GM18870 (cell line): ENCODE measurements around the gene SLC26A11.
"Not testable (repeated sequence)": the region's sequence is repeated elsewhere in the genome, so short reads cannot be mapped to it uniquely, and the experiment has no call there.

Source experiments
- ATAC-seq: cut with Tn5 transposase; IDR thresholded peaks from one replicate; pipeline ENCODE4 v1.9.1; 2021; ENCODE audit warnings: moderate library complexity; ENCODE audit not compliant: unreplicated experiment

The SLC26A11 gene

GRCh38 chr17:80259457-80260068, 39.3 kb downstream of the SLC26A11 start:
- no peak for ATAC-seq

GRCh38 chr17:80260069-80260535, 39.9 kb downstream of the SLC26A11 start:
- ATAC-seq: no peak

DNA sequence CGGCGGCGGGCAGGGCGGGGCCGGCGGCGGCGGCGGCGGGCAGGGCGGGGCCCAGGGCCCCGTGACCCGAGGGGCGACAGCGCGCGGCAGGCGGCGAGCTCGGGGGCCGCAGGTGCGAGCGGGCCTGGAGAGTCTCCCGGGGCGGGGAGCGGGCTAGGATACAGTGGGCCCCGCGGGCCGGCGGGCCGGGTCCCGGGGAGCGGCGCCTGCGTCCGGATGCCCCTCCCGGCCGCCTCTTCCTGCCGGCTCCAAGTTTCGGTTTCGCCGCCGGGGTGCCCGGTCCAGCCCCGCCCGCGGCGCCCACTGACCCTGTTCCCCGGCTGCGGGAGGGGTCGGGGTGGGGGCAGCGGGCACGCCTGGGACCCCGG, 40.5 kb downstream of the SLC26A11 start, which contains the start of gene RNF213:
RNF213 (plus strand) TSS at position 62 of the 368 bp plus-strand sequence. CDS start 2,830 bp downstream, outside the sequence.
- ATAC-seq: no peak

GRCh38 chr17:80261159-80261894, 41.1 kb downstream of the SLC26A11 start:
- ATAC-seq: no peak

DNA sequence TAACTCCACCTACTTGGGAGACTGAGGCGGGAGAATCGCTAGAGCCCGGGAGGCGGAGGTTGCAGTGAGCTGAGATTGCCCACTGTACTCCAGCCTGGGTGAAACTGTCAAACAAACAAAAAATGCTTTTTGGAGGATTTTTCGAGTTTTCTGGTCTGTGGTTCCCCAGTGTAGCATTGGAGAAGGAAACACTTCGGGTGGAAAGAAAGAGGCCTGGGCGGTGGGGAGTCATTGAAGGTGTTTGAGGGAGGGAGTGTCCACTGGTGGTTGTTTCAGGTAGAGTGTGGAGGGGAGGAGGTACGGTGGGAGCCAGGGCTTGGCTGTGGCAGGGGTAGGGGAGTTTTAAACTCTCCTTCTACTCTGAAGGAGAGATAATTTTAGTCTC, 41.7 kb downstream of the SLC26A11 start:
- no peak for ATAC-seq

DNA sequence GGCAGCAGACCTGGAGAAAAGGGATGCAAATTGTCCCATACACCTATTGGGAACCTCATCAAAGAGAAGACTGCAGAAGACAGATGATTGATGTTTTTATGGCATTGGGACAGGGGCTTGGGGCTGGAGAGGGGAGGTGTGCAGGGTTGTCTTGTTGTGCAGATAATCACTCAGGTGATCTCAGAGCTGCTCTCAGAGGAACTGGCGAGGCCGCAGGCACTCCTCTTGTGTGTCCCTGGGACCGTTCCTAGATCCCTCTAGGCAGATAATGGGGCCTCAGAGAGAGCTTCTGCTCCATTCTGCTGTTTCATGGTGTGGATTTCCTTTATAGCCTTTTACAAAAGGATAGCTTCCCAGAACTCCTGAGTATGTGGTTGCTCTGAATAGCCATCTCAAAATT, 42.1 kb downstream of the SLC26A11 start:
- no peak for ATAC-seq

DNA sequence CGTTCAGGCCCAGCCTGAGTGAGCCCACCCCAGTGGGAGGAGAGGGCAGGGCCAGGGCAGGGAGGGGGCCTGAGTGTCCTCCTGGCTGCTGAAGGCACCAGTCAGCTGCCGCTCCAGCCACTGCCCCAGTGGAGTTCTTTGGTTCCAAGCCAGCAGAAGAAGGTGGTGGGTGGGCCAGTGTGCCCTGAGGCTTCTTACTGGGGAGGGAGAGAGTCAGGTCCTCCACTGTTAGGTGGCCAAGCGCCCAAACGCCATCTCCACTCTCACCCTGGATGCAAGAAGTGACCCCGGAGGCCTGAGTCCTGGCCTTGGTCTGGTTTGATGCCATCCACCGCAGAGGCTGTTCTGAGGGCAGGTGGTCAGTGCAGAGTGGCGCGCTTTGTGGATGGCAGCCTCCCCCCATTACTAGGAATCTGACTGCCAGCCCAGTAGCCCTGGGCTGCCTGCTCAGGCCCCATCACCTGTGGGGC, 42.6 kb downstream of the SLC26A11 start:
- ATAC-seq: no peak

GRCh38 chr17:80263253-80264204, 43.3 kb downstream of the SLC26A11 start:
- ATAC-seq: peak; percentile 52

DNA sequence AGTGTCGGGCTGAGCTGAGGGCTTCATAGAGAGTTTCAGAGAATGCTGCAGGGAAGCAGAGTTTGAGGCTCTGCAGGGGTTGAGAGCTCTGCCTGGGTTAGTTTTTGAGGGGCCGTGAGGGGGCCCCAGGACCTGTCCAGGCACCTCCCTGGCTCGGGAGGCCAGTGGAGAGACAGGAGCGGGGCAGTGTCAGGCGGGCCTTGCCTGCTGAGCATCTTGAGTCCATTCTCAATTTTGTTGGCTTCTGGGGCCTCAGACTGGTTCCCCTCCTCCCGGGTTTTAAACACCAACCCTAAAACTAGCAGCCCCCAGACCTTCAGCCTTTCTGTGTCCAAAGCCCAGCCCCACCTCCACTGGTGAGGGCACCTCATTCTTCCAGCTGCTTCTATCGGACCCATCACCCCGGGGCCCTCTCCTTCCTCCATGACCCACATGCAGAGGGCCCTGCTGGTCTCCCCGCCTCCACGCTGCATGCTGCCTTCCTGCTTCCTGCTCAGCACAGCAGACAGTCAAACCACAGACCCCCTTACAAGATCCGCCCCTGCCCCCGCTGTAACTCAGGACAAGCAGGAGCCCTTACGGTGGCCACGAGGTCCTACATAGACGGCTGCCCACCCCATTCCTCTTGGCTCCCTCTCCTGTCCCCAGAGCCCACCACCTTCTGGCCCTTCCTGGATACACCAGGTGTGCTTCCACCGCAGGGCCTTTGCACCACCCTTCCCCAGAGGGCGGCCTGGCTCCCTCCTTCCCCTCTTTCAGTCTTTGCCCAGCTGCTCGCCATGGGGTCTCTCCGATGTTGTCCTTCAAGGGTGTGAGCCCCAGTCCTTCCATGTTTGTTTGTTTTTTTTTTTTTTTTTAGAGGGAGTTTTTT, 44.2 kb downstream of the SLC26A11 start:
- no peak for ATAC-seq

- no peak for ATAC-seq
Measured at GRCh38 chr17:80265205-80266068, 45.2 kb downstream of the SLC26A11 start.

- no peak for ATAC-seq
Measured at GRCh38 chr17:80267391-80267790, 47.2 kb downstream of the SLC26A11 start.

GRCh38 chr17:80268427-80268826, 48.2 kb downstream of the SLC26A11 start:
- no peak for ATAC-seq

DNA sequence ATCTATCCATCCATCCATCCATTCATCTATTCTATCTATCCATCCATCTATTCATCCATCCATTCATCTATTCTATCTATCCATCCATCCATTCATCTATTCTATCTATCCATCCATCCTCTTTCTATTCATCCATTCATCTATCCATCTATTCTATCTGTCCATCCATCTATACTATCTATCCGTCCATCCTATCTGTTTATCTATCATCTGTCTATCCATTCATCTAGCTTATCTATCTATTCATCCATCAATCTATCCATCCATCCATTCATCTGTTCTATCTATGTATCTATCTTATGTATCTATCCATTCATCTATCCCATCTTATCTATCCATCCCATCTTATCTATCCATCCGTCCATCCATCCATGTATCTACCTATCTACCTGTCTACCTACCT, 49.2 kb downstream of the SLC26A11 start:
- no peak for ATAC-seq

DNA sequence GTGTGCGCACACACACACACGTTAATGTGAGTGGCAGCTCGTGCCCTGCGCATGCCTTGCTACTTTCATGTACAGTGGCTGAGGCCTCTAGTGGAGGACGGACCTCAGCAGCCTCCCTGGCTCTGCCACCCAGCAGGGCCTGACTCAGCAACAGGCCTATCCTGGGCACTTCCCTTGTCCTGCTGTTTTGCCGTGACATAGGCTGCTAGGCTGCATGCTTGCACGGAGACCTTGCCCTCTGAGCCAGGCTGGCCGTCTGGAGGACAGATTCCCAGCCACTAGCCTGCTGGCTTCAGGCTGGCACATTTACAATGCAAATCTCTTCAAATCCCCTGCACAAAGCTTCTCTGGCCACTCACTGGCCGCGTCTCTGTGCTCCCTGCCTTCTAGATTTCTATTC, 49.9 kb downstream of the SLC26A11 start:
- ATAC-seq: no peak

DNA sequence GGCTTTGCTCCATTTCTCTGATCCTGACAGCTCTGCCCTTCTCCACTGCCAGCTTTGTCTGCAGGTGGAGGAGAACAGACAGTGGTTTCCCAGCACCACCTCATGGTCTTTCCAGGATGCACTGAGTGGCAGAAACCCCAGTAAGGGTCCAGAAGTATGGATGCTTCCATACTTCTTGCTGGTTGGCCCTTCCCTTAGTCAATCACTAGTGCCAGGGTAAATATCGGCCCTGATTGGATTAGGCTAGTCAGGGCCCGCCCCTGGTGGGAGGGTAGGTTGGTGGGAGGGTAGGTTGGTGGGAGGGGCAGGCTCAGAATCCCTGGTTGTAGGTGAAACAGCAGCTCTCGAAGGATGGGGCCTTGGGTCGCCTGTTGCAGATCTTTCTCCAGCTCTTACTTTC, 50.6 kb downstream of the SLC26A11 start:
- no peak for ATAC-seq

GRCh38 chr17:80272366-80272765, 52.1 kb downstream of the SLC26A11 start:
- ATAC-seq: no peak

GRCh38 chr17:80274331-80274730, 54.1 kb downstream of the SLC26A11 start:
- ATAC-seq: no peak

- ATAC-seq: no peak
Measured at GRCh38 chr17:80274871-80275449, 54.7 kb downstream of the SLC26A11 start.

DNA sequence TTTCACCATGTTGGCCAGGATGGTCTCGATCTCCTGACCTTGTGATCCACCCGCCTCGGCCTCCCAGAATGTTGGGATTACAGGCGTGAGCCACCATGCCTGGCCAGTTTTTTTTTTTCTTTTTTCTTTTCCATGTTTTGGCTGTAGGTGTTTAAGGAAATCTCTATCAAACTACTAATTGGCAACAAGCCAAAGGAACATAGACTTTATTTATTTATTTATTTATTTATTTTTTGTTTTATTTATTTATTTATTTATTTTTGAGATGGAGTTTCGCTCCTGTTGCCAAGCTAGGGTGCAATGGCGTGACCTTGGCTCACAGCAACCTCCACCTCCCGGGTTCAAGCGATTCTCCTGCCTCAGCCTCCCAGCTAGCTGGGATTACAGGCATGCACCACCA, 55.6 kb downstream of the SLC26A11 start:
- ATAC-seq: not testable (repeated sequence)
